OCI-LY1 (cell line): ENCODE data around the gene PLCG2.

Source experiments
- H2AFZ ChIP-seq: fragments of 200-600 bp; sonication (generic), shearing (Covaris generic); 2 replicates; pipeline ENCODE4 v1.6.0; 2014; ENCODE audit warnings: antibody characterized with exemption, mild to moderate bottlenecking, low read length
- H3F3A ChIP-seq: fragments of 200-600 bp; sonication (generic), shearing (Covaris generic); 2 replicates; pipeline ENCODE4 v1.6.0; 2014; ENCODE audit warnings: mild to moderate bottlenecking, antibody characterized with exemption, low read length, moderate library complexity; ENCODE audit not compliant: insufficient read depth
- H3K27ac ChIP-seq: fragments of 200-600 bp; sonication (generic); 2 replicates; pipeline ENCODE4 v1.5.1; 2014; ENCODE audit warnings: low read length, mixed run types, mild to moderate bottlenecking, low read depth; ENCODE audit not compliant: poor library complexity, severe bottlenecking
- H3K27me3 ChIP-seq: fragments of 200-600 bp; sonication (generic); 2 replicates; pipeline ENCODE4 v1.6.0; 2014; ENCODE audit warnings: antibody characterized with exemption, mild to moderate bottlenecking, low read length, moderate library complexity; ENCODE audit not compliant: insufficient read depth
- H3K36me3 ChIP-seq: fragments of 200-600 bp; sonication (generic); 2 replicates; pipeline ENCODE4 v1.6.1; 2014; ENCODE audit warnings: mild to moderate bottlenecking, antibody characterized with exemption, low read length, moderate library complexity, mixed read lengths; ENCODE audit not compliant: insufficient read depth
- H3K4me1 ChIP-seq: fragments of 200-600 bp; sonication (generic); 2 replicates; pipeline ENCODE4 v1.5.1; 2014; ENCODE audit warnings: mild to moderate bottlenecking, low read length, moderate library complexity; ENCODE audit not compliant: insufficient read depth, severe bottlenecking
- H3K4me2 ChIP-seq: fragments of 200-600 bp; sonication (generic), shearing (Covaris generic); 2 replicates; pipeline ENCODE4 v1.6.1; 2014; ENCODE audit warnings: low read length
- H3K4me3 ChIP-seq: fragments of 200-600 bp; sonication (generic); 2 replicates; pipeline ENCODE4 v1.5.1; 2014; ENCODE audit warnings: low read length, low read depth, mild to moderate bottlenecking, mixed read lengths; ENCODE audit not compliant: poor library complexity, severe bottlenecking
- H3K79me2 ChIP-seq: fragments of 200-600 bp; shearing (Covaris generic); 2 replicates; pipeline ENCODE4 v1.6.1; 2016; ENCODE audit warnings: mixed run types, low read length, mixed read lengths; ENCODE audit not compliant: insufficient read depth
- H3K9ac ChIP-seq: fragments of 200-600 bp; sonication (generic), shearing (Covaris generic); 2 replicates; pipeline ENCODE4 v1.6.1; 2014; ENCODE audit warnings: mild to moderate bottlenecking, low read length, mixed read lengths
- H3K9me2 ChIP-seq: fragments of 200-600 bp; sonication (generic), shearing (Covaris generic); 2 replicates; pipeline ENCODE4 v1.6.1; 2014; ENCODE audit warnings: low read depth, mild to moderate bottlenecking, low read length, mixed read lengths
- H3K9me3 ChIP-seq: fragments of 200-600 bp; shearing (Covaris generic); 2 replicates; pipeline ENCODE4 v1.6.1; 2014; ENCODE audit warnings: low read length, mixed read lengths
- H4K20me1 ChIP-seq: fragments of 200-600 bp; sonication (generic), shearing (Covaris generic); 2 replicates; pipeline ENCODE4 v1.6.0; 2016; ENCODE audit warnings: mild to moderate bottlenecking, low read length; ENCODE audit not compliant: insufficient read depth
- CTCF ChIP-seq: fragments of 200-600 bp; sonication (generic), shearing (Covaris generic); IDR thresholded peaks from 2 replicates; pipeline ENCODE4 v1.5.1; 2017; ENCODE audit warnings: mild to moderate bottlenecking, antibody characterized with exemption, low read length, moderate library complexity, mixed read lengths
- EZH2 ChIP-seq: fragments of 200-600 bp; sonication (generic), shearing (Covaris generic); IDR thresholded peaks from 2 replicates; pipeline ENCODE4 v1.8.0; 2017; ENCODE audit warnings: borderline replicate concordance, mixed run types, mild to moderate bottlenecking, antibody characterized with exemption, low read length, moderate library complexity, mixed read lengths

PLCG2 gene

DNA sequence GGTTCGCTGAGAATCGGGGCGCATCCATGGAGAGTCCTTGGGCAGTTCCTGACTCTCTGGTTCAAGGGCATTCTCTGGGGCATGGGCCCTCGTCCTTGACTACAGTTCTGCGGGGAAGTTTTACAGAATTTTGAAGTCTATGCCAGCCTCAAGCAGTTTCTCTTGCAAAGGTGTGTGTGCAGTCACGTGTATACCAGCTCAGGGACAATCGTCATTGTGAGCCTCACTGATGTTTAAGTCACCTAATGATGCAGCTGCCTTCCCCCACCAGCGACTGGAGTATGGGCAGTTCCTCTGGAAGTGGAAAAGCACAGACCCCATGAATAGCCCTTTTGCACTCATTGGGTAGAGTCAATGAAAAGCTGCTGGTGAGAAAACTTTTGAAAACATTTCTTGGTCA, 1.3 kb downstream of the PLCG2 start:
- Histone ChIP-seq H3F3A (peaks cover 9% of the 10 kb centered on the region), H3K9ac (peak overlapping the region; percentile 76), H3K4me1 (peaks cover 80% of the 10 kb centered on the region), H3K4me2 (peak overlapping the region; percentile 94), H3K27me3 (no peaks in the 10 kb centered on the region), H3K36me3 (peaks cover 25% of the 10 kb centered on the region), H3K27ac (peak overlapping the region; percentile 99), H4K20me1 (no peaks in the 10 kb centered on the region), H3K9me3 (no peaks in the 10 kb centered on the region), H2AFZ (no peak overlapping the region), H3K9me2 (no peaks in the 10 kb centered on the region), H3K4me3 (peak overlapping the region; percentile 95), H3K79me2 (peaks cover 47% of the 10 kb centered on the region)
- no peak for TF ChIP-seq EZH2
- TF ChIP-seq CTCF: no peak

GRCh38 chr16:81782236-81782635, 3.1 kb downstream of the PLCG2 start:
- Histone ChIP-seq H3K27ac (peak overlapping the region; percentile 99), H3K4me1 (peaks cover 71% of the 10 kb centered on the region), H2AFZ (no peak overlapping the region), H3K79me2 (peaks cover 66% of the 10 kb centered on the region), H3K9ac (peak overlapping the region; percentile 57), H3K9me3 (no peaks in the 10 kb centered on the region), H3K36me3 (peaks cover 43% of the 10 kb centered on the region), H3K27me3 (no peaks in the 10 kb centered on the region), H3K4me3 (peak overlapping the region; percentile 95), H4K20me1 (no peaks in the 10 kb centered on the region), H3F3A (peaks cover 7% of the 10 kb centered on the region; the same call in 1 of the 2 replicates), H3K4me2 (peak overlapping the region; percentile 94), H3K9me2 (no peaks in the 10 kb centered on the region)
- TF ChIP-seq CTCF (no peak), EZH2 (no peak)

DNA sequence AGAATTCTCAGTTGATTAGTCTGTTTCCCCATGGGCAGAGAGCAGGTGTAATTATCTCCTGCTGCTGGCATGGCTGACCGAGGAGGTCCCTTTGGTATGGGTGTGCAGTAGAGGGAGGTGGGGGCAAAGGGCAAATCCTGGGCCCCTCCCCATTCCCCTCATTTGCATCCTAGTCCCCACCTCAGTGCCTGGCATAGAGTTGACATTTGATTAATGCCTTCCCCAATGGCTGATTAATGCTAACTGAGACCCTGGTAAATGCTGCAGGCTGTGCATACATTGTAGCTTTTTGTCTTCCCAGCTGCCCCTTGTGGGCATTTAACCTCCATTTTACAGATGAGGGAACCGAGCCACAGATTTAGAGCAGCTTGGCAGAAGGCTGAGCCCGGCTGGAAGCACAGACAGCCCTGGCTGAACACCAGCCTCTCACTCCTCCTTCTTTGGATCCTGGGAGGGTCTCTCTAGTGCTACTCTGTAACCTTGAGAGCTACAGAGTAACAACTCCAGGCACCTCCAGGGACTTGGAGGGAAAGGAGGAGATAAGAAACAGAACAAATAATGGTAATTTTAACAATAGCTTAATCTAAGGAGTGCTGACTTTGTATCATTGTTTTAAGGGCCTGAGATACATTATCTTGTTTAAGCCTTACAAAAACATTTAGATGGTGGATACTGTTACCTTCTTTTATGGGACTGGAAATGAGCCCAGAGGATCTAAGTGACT, 5.1 kb downstream of the PLCG2 start:
- H3K4me1 ChIP-seq: peaks cover 78% of the 10 kb centered on the region
- H3K4me3 ChIP-seq: peak overlapping the region; percentile 95
- no peak overlapping the region for H2AFZ ChIP-seq
- H3K27me3 ChIP-seq: no peaks in the 10 kb centered on the region
- no peak for TF ChIP-seq EZH2
- TF ChIP-seq CTCF: no peak
- no peaks in the 10 kb centered on the region for H3K9me3 ChIP-seq
- H3K4me2 ChIP-seq: peak overlapping the region; percentile 94
- H3K9ac ChIP-seq: peak overlapping the region; percentile 98
- peaks cover 7% of the 10 kb centered on the region; the same call in 1 of the 2 replicates for H3F3A ChIP-seq
- H3K9me2 ChIP-seq: no peaks in the 10 kb centered on the region
- no peaks in the 10 kb centered on the region for H4K20me1 ChIP-seq
- peaks cover 62% of the 10 kb centered on the region for H3K36me3 ChIP-seq
- H3K79me2 ChIP-seq: peaks cover 86% of the 10 kb centered on the region
- H3K27ac ChIP-seq: peak overlapping the region; percentile 99
